ENCODE results near the gene ZNF26.
"Not testable (repeated sequence)": the region's sequence is repeated elsewhere in the genome, so short reads cannot be mapped to it uniquely, and the experiment has no call there.

ZNF26 gene

GRCh38 chr12:132966676-132967415, 19.3 kb upstream of the ZNF26 start:
- H3K27me3 ChIP-seq (ENCODE audit: insufficient read depth, low read depth, severe bottlenecking), result no peaks in the 10 kb centered on the region
- no peak overlapping the region for H3K4me3 ChIP-seq (ENCODE audit: low read depth, low read length)
- peaks cover 20% of the 10 kb centered on the region for H3K9me3 ChIP-seq (ENCODE audit: severe bottlenecking)
- DNase-seq, result no peak
- no peaks in the 10 kb centered on the region for H3K36me3 ChIP-seq
- TF ChIP-seq CTCF (IDR thresholded peaks at IDR 0.05; ENCODE audit: low read depth, low read length), result no peak
- H3K27ac ChIP-seq, result no peak overlapping the region

GRCh38 chr12:132967736-132968135, 18.4 kb upstream of the ZNF26 start:
- no peak for DNase-seq
- H3K27me3 ChIP-seq (ENCODE audit: insufficient read depth, low read depth, severe bottlenecking), result no peaks in the 10 kb centered on the region
- no peaks in the 10 kb centered on the region for H3K36me3 ChIP-seq
- TF ChIP-seq CTCF (IDR thresholded peaks at IDR 0.05; ENCODE audit: low read depth, low read length), result no peak
- no peak overlapping the region for H3K4me3 ChIP-seq (ENCODE audit: low read depth, low read length)
- peaks cover 20% of the 10 kb centered on the region for H3K9me3 ChIP-seq (ENCODE audit: severe bottlenecking)
- H3K27ac ChIP-seq, result no peak overlapping the region

GRCh38 chr12:132972374-132972773, 13.8 kb upstream of the ZNF26 start:
- no peaks in the 10 kb centered on the region for H3K36me3 ChIP-seq
- no peak for DNase-seq
- no peaks in the 10 kb centered on the region for H3K27me3 ChIP-seq (ENCODE audit: insufficient read depth, low read depth, severe bottlenecking)
- H3K4me3 ChIP-seq (ENCODE audit: low read depth, low read length), result no peak overlapping the region
- peaks cover 14% of the 10 kb centered on the region for H3K9me3 ChIP-seq (ENCODE audit: severe bottlenecking)
- no peak for TF ChIP-seq CTCF (IDR thresholded peaks at IDR 0.05; ENCODE audit: low read depth, low read length)
- no peak overlapping the region for H3K27ac ChIP-seq

GRCh38 chr12:132976870-132977269, 9.3 kb upstream of the ZNF26 start:
- not testable (repeated sequence) for H3K27me3 ChIP-seq (ENCODE audit: insufficient read depth, low read depth, severe bottlenecking); H3K4me3 ChIP-seq (ENCODE audit: low read depth, low read length); H3K36me3 ChIP-seq; H3K9me3 ChIP-seq (ENCODE audit: severe bottlenecking); H3K27ac ChIP-seq
- TF ChIP-seq CTCF (IDR thresholded peaks at IDR 0.05; ENCODE audit: low read depth, low read length), result peak; percentile 62
- peak; percentile 66 for DNase-seq

- no peak for DNase-seq
- H3K36me3 ChIP-seq, result peaks cover 29% of the 10 kb centered on the region
- H3K9me3 ChIP-seq (ENCODE audit: severe bottlenecking), result peaks cover 7% of the 10 kb centered on the region
- no peak for TF ChIP-seq CTCF (IDR thresholded peaks at IDR 0.05; ENCODE audit: low read depth, low read length)
- H3K4me3 ChIP-seq (ENCODE audit: low read depth, low read length), result peak overlapping the region; percentile 97
- peak overlapping the region; percentile 74 for H3K27ac ChIP-seq
- no peaks in the 10 kb centered on the region for H3K27me3 ChIP-seq (ENCODE audit: insufficient read depth, low read depth, severe bottlenecking)
Observed at GRCh38 chr12:132986885-132987225, 688 bp downstream of the ZNF26 start.

- Histone ChIP-seq H3K4me3 (ENCODE audit: low read depth, low read length) (no peak overlapping the region), H3K27me3 (ENCODE audit: insufficient read depth, low read depth, severe bottlenecking) (no peaks in the 10 kb centered on the region), H3K27ac (no peak overlapping the region), H3K36me3 (peaks cover 4% of the 10 kb centered on the region), H3K9me3 (ENCODE audit: severe bottlenecking) (peaks cover 9% of the 10 kb centered on the region)
- DNase-seq, result no peak
- TF ChIP-seq CTCF (IDR thresholded peaks at IDR 0.05; ENCODE audit: low read depth, low read length), result no peak
Observed at GRCh38 chr12:132998741-132999140, 12.6 kb downstream of the ZNF26 start.
